Measurements from ENCODE around the gene OR2L3.
"Not testable (repeated sequence)": the region's sequence is repeated elsewhere in the genome, so short reads cannot be mapped to it uniquely, and the experiment has no call there.

OR2L3 gene, protein sequence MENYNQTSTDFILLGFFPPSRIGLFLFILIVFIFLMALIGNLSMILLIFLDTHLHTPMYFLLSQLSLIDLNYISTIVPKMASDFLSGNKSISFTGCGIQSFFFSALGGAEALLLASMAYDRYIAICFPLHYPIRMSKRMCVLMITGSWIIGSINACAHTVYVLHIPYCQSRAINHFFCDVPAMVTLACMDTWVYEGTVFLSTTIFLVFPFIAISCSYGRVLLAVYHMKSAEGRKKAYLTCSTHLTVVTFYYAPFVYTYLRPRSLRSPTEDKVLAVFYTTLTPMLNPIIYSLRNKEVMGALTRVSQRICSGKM

DNA sequence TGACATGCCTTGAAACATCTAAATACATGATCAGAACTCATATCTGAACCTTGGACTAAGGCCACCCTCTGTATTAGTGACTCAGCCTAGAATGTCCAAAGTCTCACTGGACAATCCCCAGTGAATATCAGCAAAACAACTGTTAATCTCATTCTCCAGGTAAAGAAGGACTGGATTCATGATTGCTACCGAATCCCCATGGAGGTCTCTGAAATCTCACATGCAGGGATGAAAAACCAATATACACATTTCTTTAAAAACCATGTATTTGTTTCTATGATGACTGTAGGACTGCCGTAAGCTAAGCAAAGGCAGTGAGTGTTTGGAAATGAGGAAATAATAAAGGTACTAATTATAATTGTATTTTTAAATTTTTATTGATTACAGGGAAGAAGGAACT is at the start of gene OR2L3:
OR2L3 (plus strand) TSS at position 301 of the 400 bp plus-strand sequence. CDS start 13,846 bp downstream, outside the sequence.
- no peak for DNase-seq
- intact Hi-C loops (cut with DNase I), result no loop called here

DNA sequence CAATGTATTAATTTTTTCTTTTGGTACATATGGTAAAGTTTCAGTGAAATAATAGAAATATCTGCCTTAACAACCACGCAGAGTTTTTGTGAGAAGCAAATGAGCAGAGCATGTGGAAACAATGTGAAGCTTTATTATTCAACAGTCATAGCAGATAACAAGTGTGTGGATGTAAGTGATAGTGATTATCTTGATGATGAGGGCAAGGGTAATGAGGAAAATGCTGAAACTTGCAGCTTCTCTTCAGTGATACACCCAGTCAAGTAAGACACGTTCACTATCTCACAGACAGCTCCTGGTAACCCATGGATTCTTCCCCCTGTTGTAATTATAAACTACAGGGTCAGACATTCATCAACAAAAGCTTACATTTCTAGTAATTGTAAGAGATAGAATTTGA is 47.8 kb upstream of the OR2L3 start:
- intact Hi-C loops (cut with DNase I), result no loop called here

DNA sequence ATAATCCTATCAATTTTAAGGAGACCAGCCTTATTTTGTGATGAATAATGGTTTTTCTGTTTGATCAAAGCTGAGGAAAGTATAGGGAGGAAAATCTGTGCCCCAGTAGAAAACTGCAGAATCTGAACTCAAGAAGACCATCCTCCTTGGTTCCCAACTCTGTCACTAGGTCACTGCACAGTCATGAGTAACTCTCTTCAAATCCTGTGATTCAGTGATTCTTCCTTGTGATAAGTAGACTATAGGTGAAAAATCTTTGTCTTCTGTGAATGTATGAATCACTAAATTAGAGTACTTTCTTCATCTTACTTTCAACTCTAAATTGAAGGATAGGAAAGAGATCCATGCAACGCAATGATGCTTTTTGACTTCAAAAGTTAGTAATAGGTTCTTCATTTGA is 46.5 kb upstream of the OR2L3 start:
- intact Hi-C loops (cut with DNase I), result no loop called here
- DNase-seq, result no peak

More for the DNA sequence above, 47.8 kb upstream of the OR2L3 start:
- no peak for DNase-seq

DNA sequence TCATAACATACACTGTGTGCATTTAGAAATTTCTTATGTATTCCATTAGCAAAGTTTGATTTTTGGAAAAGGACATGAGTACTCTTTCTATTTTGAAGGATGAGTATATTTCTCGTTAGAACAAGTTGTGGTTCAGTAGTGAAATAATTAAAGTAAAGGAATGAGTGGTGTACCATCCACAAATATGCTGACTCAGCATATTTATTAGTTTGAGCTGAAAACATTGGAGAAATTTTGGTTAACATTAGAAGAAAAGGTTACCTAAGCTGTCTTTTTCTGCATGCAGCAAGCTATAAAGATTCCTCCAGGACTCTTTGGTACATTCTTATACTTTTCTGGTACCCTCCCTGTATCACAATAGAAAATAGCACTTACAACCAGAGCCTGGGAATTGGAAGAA is 38.9 kb upstream of the OR2L3 start:
- DNase-seq, result no peak
- intact Hi-C loops (cut with DNase I), result no loop called here

DNA sequence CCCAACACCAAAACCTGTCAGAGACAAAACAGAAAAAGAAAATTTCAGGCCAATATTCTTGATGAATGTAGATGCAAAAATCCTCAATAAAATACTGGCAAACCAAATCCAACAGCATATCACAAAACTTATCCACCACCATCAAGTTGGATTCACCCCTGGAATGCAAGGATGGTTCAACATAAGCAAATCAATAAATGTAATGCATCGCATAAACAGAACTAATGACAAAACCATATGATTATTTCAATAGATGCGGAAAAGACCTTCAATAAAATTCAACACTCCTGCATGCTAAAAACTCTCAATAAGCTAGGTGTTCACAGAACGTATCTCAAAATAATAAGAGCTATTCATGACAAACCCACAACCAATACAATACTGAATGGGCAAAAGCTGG is 37.0 kb upstream of the OR2L3 start:
- DNase-seq, result no peak
- intact Hi-C loops (cut with DNase I), result no loop called here

DNA sequence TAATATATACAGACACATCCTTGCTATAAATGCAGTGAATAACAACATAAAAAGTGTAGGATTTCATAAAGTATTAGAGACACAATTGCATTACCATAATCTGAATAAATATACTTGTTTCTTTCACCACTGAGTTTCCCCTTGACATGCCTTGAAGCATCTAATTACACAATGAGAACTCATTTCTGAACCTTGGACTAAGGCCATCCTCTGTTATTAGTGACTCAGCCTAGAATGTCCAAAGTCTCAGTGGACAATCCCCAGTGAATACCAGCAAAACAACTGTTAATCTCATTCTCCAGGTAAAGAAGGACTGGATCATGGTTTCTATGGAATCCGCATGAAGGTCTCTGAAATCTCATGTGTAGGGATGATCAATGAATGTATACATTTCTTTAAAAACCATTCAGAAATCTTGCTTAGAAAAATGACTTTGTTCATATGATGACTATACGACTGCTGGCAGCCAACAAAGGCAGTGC is 33.4 kb upstream of the OR2L3 start, which contains the start of gene OR2L5:
OR2L5 (plus strand) TSS at position 432 of the 482 bp plus-strand sequence. CDS start 8,288 bp downstream, outside the sequence.
- intact Hi-C loops (cut with DNase I), result no loop called here
- peak in 2 of 42 donors; percentile 2 to 7 for DNase-seq

DNA sequence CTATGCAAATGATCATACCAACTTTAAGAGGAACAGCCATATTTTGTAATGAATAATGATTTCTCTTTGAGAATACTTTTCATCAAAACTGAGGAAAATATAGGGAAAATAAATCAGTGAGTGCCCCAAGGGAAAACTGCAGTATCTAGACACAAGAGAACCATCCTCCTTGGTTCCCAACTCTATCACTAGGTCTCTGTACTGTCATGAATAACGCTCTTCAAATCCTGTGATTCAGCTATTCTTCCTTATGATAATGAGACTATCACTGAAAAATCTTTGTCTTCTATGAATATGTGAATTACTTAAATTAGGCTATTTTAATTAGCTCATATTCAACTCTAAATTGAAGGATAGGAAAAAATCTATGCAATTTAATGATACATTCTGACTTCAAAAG is 30.8 kb upstream of the OR2L3 start:
- DNase-seq, result no peak
- intact Hi-C loops (cut with DNase I), result no loop called here

DNA sequence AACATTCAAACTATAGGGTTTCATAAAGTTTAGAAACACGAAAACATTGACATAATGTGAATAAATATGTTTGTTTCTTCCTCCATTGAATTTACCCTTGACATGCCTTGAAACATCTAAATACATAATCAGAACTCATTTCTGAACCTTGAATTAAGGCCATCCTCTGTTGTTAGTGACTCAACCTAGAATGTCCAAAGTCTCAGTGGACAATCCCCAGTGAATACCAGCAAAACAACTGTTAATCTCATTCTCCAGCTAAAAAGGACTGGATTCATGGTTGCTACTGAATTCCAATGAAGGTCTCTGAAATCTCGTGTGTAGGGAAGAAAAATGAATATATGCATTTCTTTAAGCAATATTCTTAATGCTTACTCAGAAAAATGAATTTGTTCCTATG is 16.9 kb upstream of the OR2L3 start, which contains the start of gene OR2L2:
OR2L2 (plus strand) TSS at position 301 of the 400 bp plus-strand sequence. CDS start 8,198 bp downstream, outside the sequence.
- intact Hi-C loops (cut with DNase I), result no loop called here
- no peak for DNase-seq

DNA sequence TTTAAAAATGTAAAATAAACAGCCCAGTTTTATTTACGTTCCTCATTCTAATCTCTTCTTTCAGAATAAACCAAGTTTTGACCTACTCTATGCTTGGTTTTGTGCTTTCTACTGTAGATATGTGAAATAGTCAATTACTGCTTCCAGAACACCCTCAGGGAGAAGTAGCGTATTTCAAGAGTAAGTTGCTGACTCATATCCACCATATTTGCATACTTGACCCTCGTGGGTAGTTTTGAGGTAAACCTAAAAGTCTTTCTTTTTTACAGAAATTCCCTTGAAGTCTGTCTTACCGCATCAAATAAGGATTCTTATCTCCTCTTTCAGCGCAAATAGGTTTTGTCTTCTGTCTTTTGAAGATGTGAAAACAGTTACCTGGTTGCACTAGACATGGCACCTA is 1.4 kb upstream of the OR2L3 start:
- DNase-seq, result no peak
- intact Hi-C loops (cut with DNase I), result no loop called here

DNA sequence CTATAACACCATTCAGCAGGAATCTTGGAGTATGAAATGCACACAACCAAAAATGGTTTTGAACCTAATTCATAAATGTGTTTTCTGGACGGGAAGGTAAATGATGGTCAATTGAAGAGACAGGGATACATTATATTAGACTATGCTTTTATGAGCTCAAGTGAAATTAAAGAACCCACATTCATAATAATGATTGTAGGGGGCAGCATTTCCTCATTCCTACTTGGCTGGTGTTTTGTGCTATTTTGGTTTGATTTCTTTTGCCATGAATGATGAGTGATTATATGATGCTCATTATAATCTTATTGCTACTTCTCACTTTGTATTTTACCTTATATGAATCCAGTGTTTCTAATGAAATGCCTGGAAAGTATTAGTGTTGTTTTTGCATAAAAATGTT is 372 bp downstream of the OR2L3 start:
- intact Hi-C loops (cut with DNase I), result no loop called here

DNA sequence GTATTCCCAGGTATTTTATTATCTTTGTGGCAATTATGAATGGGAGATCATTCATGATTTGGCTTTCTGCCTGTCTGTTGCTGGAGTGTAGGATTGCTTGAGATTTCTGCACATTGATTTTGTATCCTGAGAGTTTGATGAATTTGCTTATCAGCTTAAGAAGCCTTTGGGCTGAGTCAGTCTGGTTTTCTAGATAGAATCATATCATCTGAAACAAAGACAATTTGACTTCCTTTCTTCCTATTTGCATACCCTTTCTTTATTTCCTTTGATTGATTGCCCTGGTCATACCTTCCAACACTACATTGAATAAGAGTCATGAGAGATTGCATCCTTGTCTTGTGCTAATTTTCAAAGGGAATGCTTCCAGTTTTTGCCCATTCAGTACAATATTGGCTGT is 8.0 kb downstream of the OR2L3 start:
- intact Hi-C loops (cut with DNase I), result no loop called here
- no peak for DNase-seq

More for the DNA sequence above, 372 bp downstream of the OR2L3 start:
- DNase-seq, result no peak

DNA sequence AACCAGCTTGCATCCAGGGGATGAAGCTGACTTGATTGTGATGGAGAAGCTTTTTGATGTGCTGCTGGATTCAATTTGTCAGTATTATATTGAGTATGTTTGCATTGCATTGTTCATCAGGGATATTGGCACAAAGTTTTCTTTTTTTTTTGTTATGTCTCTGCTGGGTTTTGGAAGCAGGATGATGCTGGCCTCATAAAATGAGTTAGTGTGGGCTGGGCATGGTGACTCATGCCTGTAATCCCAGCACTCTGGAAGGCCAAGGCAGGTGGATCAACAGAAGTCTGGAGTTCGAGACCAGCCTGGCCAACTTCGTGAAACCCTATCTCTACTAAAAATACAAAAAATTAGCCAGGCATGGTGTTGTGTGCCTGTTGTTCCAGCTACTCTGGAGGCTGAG is 8.6 kb downstream of the OR2L3 start:
- no peak for DNase-seq
- intact Hi-C loops (cut with DNase I), result no loop called here

DNA sequence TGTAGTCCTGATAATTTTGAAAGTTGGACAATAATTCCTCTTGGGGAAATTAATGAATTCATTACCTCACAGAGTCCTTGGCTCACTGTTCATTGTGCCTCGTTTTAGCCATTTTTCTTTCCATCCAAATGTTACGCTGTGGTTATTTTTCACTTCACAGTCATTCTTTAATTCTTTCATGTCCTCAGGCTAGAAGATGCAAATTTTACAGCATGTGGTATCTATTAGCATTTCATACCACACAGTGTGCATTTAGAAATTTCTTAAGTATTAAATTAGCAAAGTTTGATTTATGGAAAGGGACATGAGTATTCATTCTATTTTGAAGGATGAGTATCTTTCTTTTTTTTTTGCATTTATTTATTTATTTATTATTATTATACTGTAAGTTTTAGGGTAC is 18.4 kb downstream of the OR2L3 start:
- intact Hi-C loops (cut with DNase I), result no loop called here
- DNase-seq, result no peak

DNA sequence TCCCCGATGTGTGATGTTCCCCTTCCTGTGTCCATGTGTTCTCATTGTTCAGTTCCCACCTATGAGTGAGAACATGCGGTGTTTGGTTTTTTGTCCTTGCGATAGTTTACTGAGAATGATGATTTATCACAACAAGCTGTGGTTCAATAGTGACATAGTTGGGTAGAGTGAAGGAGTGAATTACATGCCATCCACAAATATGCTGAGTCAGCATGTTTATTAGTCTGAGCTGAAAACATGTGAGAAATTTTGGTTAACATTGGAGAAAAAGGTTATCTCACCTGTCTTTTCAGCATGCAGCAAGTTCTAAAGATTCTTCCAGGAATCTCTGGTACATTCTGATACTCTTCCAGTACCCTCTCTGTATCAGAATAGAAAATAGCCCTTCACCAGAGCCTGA is 19.0 kb downstream of the OR2L3 start:
- intact Hi-C loops (cut with DNase I), result no loop called here
- DNase-seq, result no peak

DNA sequence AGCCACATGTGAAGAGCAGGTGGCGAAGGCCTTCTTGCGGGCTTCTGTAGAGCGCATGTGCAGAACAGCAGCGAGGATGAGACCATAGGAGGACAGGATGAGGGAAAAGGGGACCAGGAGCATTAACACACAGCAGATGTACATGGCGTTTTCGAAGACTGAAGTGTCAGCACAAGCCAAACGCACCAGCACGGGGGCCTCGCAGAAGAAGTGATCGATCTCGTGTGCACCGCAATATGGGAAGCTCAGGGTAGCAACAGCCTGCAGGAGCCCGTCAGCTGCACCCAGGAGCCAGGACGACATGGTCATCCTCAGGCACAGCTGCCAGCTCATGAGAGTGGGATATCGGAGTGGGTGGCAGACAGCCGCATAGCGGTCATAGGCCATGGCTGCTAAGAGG is 37.2 kb downstream of the OR2L3 start:
- intact Hi-C loops (cut with DNase I); DNase-seq: not testable (repeated sequence)

DNA sequence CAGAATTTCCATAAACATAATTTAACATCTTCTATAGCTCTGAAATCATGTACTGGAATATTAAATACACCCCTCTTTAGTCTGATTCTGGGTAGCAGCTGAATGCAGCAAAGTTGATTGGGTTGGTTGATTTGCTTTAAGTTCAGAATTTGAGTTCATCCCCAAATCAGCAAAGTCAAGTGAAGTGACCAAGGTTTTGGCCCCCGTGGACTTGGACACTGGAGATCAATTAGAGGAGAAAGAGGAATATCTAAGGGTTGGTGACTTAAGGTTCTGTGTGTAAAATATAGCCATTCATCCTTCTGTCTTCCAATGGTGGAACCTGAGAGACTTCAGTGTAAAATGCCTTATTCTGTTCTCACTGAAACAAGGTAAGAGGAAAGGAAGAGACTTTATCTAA is 48.2 kb downstream of the OR2L3 start, which contains the start of gene OR2L13:
OR2L13 (plus strand) TSS at position 301 of the 400 bp plus-strand sequence. CDS start 4,192 bp downstream, outside the sequence.
- intact Hi-C loops (cut with DNase I), result no loop called here

DNA sequence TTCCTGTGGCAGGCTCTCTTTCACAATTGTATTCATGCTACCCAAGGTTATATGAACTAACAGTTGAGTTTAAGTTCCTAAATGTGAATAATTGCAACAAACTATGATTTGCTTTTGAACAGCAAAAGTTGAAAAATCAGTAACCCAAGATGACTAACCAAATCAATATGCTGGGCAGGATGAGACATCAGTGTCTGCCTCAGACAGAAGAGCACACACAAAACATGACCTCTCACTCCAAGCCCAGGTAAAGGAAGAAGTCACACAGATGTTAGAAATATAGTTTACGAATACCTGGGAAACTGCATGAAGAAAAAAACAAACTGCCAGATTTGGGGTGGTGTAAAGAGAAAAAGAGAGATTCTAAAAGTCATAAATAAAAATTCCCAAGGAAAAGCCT is 51.9 kb downstream of the OR2L3 start:
- intact Hi-C loops (cut with DNase I), result no loop called here
- DNase-seq, result no peak

More for the DNA sequence above, 48.2 kb downstream of the OR2L3 start, which contains the start of gene OR2L13:
- no peak for DNase-seq

DNA sequence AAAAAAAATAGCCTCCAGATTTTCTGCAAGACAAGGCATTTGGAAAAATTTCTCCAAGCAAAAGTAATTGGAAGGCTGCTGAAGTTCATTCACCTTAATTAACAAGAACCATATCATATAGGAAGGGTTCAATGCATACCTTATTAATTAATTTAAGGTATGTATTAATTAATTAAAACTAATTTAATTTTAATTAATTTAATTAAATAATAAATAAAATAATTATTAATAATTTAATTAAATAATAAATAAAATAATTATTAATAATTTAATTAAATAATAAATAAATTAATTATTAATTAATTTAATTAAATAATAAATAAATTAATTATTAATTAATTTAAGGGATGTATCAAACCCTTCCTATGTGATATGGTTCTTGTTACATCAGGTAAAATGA is 56.2 kb downstream of the OR2L3 start:
- intact Hi-C loops (cut with DNase I), result no loop called here
- no peak for DNase-seq

DNA sequence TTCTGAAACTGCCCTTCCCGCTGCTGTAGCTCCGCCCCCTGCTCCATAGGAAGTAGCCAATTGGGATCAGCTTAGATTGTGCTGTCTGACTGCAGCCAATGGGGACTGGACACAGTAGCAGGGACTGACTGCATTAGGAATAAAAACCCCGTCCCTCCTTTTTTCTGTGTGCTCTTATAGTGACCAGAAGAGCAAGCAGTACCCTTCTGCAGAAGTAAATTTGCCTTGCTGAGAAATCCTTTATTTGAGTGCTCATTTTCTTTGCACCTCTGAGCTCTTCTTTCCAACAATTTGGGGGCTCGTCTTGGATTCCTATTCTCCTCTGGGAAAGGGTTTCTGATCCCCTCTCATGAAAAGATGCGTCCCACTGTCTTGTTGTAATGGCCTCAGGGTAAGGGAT is 64.5 kb downstream of the OR2L3 start:
- intact Hi-C loops (cut with DNase I), result no loop called here
- DNase-seq, result no peak
